SU-DHL-6 (cell line): ENCODE measurements around the gene CHST15.

Source experiments
- H2AFZ ChIP-seq: fragments of 200-600 bp; sonication (generic); 2 replicates; pipeline ENCODE4 v1.6.1; 2014; ENCODE audit warnings: low read depth, mild to moderate bottlenecking, moderate library complexity, mixed read lengths, antibody characterized with exemption, low read length; ENCODE audit not compliant: severe bottlenecking
- H3F3A ChIP-seq: fragments of 200-600 bp; shearing (Covaris generic); 2 replicates; pipeline ENCODE4 v1.6.0; 2016; ENCODE audit warnings: antibody characterized with exemption, mild to moderate bottlenecking; ENCODE audit not compliant: insufficient read depth
- H3K27ac ChIP-seq: fragments of 200-600 bp; sonication (generic); 2 replicates; pipeline ENCODE4 v1.5.1; 2016; ENCODE audit warnings: low read depth, mild to moderate bottlenecking, low read length, moderate library complexity, mixed read lengths
- H3K27me3 ChIP-seq: fragments of 200-600 bp; sonication (generic), shearing (Covaris generic); 2 replicates; pipeline ENCODE4 v1.6.0; 2014; ENCODE audit warnings: mild to moderate bottlenecking, low read length
- H3K36me3 ChIP-seq: fragments of 200-600 bp; sonication (generic); 2 replicates; pipeline ENCODE4 v1.6.1; 2014; ENCODE audit warnings: mild to moderate bottlenecking, low read length, mixed read lengths
- H3K4me2 ChIP-seq: fragments of 300-600, 200-600 bp; shearing (Covaris generic), sonication (generic); 2 replicates; pipeline ENCODE4 v1.6.0; 2014; ENCODE audit warnings: low read length, low read depth, mild to moderate bottlenecking; ENCODE audit not compliant: poor library complexity, severe bottlenecking
- H3K4me3 ChIP-seq: fragments of 200-600 bp; sonication (generic); 2 replicates; pipeline ENCODE4 v1.5.1; 2014; ENCODE audit warnings: antibody characterized with exemption, low read length, mild to moderate bottlenecking, mixed read lengths; ENCODE audit not compliant: insufficient read depth, poor library complexity, severe bottlenecking
- H3K79me2 ChIP-seq: fragments of 200-600 bp; sonication (generic); 2 replicates; pipeline ENCODE4 v1.6.1; 2014; ENCODE audit warnings: mild to moderate bottlenecking, low read length, moderate library complexity; ENCODE audit not compliant: insufficient read depth
- H3K9ac ChIP-seq: fragments of 200-600 bp; sonication (generic); 2 replicates; pipeline ENCODE4 v1.7.0; 2014; ENCODE audit warnings: mild to moderate bottlenecking, low read length
- H3K9me2 ChIP-seq: fragments of 200-600 bp; sonication (generic); replicated peaks from 2 replicates; pipeline ENCODE4 v1.6.1; 2014; ENCODE audit warnings: low read length; ENCODE audit not compliant: insufficient read depth
- H3K9me3 ChIP-seq: fragments of 200-600 bp; sonication (generic); 2 replicates; pipeline ENCODE4 v1.6.1; 2014; ENCODE audit warnings: low read length, mixed read lengths; ENCODE audit not compliant: insufficient read depth
- H4K20me1 ChIP-seq: fragments of 200-600 bp; sonication (generic); 2 replicates; pipeline ENCODE4 v1.6.1; 2014; ENCODE audit warnings: low read depth, mild to moderate bottlenecking, antibody characterized with exemption, low read length, moderate library complexity, mixed read lengths
- EZH2phosphoT487 ChIP-seq: fragments of 200-600 bp; sonication (generic), shearing (Covaris generic); conservative IDR thresholded peaks from 2 replicates; pipeline ENCODE4 v1.6.1; 2018; ENCODE audit warnings: mild to moderate bottlenecking, antibody characterized with exemption, low read length, moderate library complexity, mixed read lengths
- TF ChIP-seq, protein P1 (sequence below): fragments of 200-600 bp; sonication (generic); IDR thresholded peaks from one replicate; pipeline ENCODE4 v1.5.1; 2017; ENCODE audit warnings: antibody characterized with exemption, mild to moderate bottlenecking, low read length, moderate library complexity; ENCODE audit not compliant: insufficient read depth, poor library complexity, severe bottlenecking

CHST15 gene

DNA sequence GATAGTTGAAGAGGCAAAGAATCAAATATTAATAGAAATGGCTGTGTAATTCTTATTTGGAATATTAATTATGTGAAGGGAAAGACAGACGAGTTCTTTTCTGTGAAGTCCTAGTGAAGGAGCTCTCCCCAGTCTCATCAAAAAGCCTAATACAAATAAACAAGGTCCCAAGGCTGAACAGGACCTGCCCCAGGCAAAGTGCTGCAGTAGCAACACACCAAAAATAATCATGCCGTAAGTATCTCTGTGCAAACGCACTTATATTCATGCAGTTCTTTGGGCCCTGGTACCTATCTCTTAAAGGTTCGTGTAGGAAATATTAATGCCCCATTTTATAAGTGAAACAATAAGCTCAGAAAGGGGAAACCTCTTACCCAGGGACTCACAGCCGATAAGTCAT, 12.2 kb upstream of the CHST15 start:
- H3K36me3 ChIP-seq = no peaks in the 10 kb centered on the region
- no peaks in the 10 kb centered on the region for H3K9me3 ChIP-seq
- no peaks in the 10 kb centered on the region for H3K27me3 ChIP-seq
- H4K20me1 ChIP-seq = no peaks in the 10 kb centered on the region
- no peaks in the 10 kb centered on the region for H3K9me2 ChIP-seq
- H3K4me3 ChIP-seq = peak overlapping the region; percentile 10
- H3K9ac ChIP-seq = peak overlapping the region; percentile 46
- H3K27ac ChIP-seq = peak overlapping the region; percentile 73
- no peak overlapping the region for H2AFZ ChIP-seq
- no peaks in the 10 kb centered on the region for H3K79me2 ChIP-seq
- H3K4me2 ChIP-seq = peak overlapping the region; percentile 57
- no peak for TF ChIP-seq EZH2phosphoT487
- TF ChIP-seq, protein P1, sequence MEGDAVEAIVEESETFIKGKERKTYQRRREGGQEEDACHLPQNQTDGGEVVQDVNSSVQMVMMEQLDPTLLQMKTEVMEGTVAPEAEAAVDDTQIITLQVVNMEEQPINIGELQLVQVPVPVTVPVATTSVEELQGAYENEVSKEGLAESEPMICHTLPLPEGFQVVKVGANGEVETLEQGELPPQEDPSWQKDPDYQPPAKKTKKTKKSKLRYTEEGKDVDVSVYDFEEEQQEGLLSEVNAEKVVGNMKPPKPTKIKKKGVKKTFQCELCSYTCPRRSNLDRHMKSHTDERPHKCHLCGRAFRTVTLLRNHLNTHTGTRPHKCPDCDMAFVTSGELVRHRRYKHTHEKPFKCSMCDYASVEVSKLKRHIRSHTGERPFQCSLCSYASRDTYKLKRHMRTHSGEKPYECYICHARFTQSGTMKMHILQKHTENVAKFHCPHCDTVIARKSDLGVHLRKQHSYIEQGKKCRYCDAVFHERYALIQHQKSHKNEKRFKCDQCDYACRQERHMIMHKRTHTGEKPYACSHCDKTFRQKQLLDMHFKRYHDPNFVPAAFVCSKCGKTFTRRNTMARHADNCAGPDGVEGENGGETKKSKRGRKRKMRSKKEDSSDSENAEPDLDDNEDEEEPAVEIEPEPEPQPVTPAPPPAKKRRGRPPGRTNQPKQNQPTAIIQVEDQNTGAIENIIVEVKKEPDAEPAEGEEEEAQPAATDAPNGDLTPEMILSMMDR = no peak
- no peaks in the 10 kb centered on the region for H3F3A ChIP-seq

DNA sequence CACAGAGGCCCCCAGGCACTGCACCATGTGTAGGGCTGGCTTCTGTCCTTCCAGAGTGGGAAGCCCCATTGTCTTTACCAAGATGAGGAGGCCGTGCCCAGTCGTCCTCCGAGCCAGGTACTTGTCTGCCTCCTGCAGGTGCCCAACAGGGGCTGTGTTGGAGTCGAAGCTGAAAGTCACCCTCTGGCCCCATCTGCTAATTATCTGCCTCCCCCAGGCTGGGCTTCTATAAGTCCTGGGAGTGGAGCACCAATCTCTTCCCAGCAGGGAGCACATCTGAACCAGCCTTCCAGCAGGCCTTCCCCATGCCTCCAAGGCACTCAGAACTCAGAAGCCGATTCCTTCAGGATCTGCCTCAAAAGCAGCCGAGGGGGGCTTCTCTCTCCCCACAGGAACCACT, 11.6 kb upstream of the CHST15 start:
- Histone ChIP-seq H3K36me3 (no peaks in the 10 kb centered on the region), H3K4me3 (peak overlapping the region; percentile 10), H3K9ac (peak overlapping the region; percentile 46), H3K27ac (peak overlapping the region; percentile 73), H4K20me1 (no peaks in the 10 kb centered on the region), H3K79me2 (no peaks in the 10 kb centered on the region), H3K27me3 (no peaks in the 10 kb centered on the region), H3F3A (no peaks in the 10 kb centered on the region), H2AFZ (no peak overlapping the region), H3K4me2 (peak overlapping the region; percentile 57), H3K9me2 (no peaks in the 10 kb centered on the region), H3K9me3 (no peaks in the 10 kb centered on the region)
- TF ChIP-seq EZH2phosphoT487 = no peak
- TF ChIP-seq, protein P1 = no peak

DNA sequence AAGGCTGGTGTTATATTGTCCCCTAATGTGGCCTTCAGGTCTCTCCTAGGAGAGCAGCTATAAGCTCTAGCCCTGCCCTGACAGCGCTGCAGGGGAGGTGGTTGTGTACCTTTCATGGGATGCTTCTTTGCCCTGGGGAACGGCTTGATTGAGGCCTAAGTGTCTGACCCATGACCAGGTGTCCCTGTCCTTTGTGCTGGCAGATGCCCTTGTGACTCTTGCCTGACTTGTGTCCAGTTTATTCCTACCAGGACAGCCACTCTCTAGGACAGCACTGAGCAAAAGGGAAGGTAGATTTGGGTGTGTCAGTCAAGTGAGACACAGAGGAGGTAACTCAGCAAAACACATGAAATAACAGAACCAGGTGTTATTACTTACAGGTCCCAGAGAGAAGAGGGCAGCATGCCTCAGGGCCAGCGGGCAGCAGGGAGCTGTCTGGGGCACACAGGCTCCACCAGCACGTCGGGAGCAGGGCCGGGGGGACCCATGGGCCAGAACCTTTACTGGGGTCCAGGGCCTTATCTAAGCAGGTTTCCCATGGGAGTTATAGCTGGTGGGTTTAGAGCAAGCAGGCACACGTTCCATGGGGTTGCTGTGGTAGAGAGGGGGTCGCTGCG, 10.7 kb upstream of the CHST15 start:
- Histone ChIP-seq H3K79me2 (no peaks in the 10 kb centered on the region), H3K4me2 (no peak overlapping the region), H3K36me3 (no peaks in the 10 kb centered on the region), H3K27me3 (no peaks in the 10 kb centered on the region), H3K27ac (no peak overlapping the region), H3F3A (no peaks in the 10 kb centered on the region), H3K4me3 (no peak overlapping the region), H2AFZ (no peak overlapping the region), H3K9ac (no peak overlapping the region), H3K9me3 (no peaks in the 10 kb centered on the region), H4K20me1 (no peaks in the 10 kb centered on the region), H3K9me2 (no peaks in the 10 kb centered on the region)
- no peak for TF ChIP-seq EZH2phosphoT487
- TF ChIP-seq, protein P1 = no peak
